ENCODE results near the gene CCDC50.

Gene CCDC50

DNA sequence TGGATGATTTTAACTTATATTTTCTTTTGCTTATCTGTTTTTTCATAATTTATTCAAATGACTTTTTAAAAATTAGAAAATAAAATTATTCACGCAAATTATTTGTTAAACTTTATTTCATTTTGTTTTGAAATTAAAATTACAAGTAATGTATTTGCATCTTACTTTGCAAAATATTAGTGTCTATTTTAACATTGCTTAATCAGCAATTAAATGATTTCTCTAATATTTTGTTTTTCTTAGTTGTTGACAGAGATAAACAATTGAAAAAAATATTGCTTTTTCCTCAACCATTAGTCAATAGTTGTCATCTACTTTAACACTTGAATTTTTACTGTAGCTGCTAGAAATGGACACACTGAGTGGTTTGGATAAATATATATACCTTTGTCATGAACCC is 99.0 kb downstream of the CCDC50 start:
- DNase-seq (ENCODE audit: low read depth), result no peak

DNA sequence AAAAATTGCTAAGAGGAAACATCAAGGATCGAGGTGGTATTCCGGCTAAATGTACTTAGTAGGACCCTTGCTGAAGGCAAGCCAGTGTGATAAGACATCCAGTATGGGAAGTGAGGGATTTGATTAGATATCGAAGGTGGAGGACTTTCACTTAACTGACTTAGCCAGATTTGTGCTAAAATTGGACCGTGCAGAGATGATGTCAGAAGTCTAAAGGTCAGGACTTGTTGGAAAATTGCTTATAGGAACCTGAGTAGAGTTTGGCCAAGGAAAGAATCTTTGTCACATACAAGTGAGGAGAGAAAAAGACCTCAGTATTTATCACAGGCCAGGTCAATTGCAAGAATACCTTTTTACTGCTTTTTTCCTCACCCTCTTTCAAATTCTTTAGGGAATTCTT is 100.9 kb downstream of the CCDC50 start:
- DNase-seq (ENCODE audit: low read depth), result no peak

DNA sequence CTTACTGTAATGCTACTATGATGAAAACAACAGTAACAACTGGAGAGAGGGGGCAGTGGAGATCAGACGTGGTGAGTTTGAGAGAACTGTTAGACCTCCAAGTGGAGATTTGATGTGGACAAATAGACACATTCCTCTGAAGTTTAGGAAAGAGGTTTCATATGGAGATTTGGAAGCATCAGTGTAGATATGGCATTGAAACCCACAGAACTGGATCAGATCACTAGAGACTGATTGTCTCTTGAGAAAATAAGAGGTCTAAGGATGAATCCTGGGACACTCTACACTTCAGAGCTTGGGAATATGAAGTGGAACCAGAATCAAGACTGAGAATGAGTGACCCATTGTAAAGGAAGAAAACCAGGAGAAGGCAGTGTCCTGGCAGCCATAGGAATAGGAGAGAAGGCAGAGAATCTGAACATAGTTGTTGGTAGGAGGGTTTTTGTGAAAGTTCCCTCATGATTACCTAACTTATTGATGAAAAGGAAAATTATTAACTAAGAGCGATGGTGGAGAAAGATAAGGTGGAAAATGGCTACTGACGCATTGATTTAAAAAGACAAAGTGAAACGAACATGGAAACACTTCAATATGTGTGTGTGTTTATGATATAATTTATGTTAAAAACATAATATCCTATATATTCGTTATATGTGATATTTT is 102.1 kb downstream of the CCDC50 start:
- no peak for DNase-seq (ENCODE audit: low read depth)

DNA sequence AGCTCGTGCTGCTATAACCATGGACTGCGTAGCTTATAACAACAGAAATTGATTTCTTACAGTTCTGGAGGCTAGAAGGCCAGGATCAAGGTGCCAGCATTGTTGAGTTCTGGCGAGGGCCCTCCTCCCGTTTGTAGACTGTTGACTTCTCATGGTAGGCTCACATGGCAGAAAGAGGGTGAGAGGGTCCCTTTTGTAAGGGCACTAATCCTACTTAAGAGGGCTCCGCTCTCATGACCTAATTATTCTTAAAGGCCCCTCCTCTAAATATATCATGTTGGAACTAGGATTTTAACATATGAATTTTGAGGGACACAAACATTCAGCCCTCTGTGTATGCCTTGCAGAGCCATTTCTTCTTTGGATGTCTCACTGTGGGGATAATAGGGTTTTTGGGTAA is 103.0 kb downstream of the CCDC50 start:
- no peak for DNase-seq (ENCODE audit: low read depth)

DNA sequence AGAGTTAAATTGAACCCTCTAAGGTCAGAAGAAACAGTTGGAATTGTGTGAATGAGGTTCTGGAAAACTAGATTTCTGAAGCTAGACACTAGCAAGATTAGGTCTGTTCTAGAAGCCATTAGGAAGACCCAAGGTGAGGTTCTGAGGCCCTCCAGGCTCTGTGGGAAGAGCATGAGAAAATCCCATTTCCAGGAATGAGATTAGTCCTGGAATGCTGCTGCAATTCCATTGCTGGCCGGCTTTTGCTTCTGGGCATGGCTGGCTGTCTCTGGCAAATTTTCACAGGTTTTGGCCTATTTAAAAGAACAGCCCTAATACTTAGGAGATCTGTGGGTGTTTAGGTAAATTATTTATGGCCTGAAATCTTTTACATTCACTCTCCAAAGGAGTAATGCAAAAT is 104.8 kb downstream of the CCDC50 start:
- DNase-seq (ENCODE audit: low read depth), result no peak

DNA sequence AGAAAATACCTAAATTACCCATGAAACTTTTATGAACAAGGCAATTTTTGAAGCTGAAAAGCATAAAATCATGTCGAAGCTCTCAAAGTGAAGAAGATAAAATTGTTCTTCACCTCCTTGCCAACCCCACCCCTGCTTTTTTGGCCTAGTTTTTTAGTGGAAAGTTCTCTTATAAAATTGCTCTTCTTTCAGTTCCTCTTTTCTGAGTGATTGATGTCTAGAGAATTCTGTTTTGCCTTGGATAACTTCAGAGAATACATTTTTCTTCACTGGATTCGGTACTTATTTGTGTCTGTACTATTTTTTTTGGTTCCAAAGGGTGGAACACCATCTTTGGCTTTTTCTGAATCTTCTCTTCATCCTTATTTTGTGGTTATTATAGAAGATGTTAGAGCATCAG is 106.8 kb downstream of the CCDC50 start:
- no peak for DNase-seq (ENCODE audit: low read depth)

DNA sequence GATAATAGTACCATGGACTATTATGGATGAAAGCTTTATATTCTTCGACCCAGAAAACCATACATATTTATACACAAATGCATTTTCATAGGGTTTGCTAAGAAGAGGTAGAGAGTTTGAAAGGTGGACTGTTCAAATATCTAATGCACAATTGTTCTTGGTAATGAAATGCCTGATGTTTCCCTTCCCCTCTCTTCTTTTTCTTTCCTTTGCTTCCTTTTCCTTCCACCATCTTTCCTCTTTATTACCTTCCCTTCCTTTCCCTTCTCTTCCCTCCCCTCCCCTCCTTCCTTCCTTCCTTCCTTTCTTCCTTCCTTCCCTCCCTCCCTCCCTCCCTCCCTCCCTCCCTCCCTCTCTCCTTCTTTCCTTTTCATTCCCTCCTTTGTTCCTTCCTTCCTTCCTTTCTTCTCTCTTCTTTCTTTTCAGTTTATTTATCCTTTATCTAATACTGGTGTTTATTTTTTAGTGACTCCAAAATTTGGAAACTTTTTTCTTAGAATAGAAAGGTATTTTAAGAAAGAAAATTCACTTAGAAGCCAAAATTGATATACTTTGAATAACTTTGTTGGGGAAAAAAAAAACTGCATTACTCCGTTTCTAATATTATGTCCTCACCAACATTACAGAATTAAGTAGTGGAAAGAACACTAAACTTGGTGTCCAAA is 109.1 kb downstream of the CCDC50 start:
- no peak for DNase-seq (ENCODE audit: low read depth)

DNA sequence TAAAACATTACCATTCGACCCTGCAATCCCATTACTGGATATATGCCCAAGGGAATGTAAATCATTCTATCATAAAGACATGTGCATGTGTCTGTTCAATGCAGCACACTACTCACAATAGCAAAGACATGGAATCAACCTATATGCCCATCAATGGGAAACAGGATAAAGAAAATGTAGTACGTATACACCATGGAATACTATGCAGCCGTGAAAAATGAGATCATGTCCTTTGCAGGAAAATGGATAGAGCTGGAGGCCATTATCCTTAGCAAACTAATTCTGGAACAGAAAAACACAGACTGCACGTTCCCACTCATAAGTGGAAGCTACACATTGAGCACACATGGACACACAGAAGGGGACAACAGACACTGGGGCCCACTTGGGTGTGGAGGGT is 111.3 kb downstream of the CCDC50 start:
- DNase-seq (ENCODE audit: low read depth), result no peak

DNA sequence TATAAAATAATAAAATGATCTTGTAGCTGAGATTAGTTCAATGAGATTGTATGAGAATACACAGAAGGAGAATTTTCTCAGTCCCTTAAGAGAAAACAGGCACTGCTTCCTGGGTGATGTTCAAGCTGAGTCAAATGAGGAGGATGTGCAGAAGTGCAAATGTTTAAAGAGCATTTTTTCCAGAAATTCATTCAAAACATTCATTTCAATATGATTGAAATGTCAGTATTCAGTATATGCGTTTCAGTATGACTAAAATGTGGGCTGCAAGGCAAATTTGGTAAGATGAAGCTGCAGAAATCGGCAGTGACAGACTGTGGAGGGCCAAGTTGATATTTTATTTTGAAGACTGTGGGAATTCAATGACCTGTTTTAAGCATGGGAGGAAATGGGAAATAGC is 112.5 kb downstream of the CCDC50 start:
- DNase-seq (ENCODE audit: low read depth), result no peak

DNA sequence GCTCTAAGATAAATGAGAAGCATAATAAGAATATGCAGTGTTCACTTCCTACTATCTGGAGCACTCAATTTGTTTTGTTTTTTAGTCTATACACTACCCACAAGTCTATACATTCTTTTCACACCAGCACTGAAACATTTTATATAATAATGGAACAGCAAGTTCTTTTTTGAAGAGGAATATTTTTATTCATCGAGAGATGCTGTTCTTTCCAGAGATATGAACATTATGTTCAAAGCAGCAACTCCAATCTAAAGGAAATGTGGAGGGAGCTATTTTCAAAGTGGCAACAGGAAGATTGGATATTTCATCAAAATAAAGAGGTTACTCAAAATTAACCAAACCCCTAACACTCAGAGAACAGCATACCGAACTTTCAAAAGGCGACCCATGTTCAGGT is 115.4 kb downstream of the CCDC50 start:
- DNase-seq (ENCODE audit: low read depth), result no peak
